SK-N-DZ (cell line): ENCODE results near the gene SUSD1.
"Not testable (repeated sequence)": the region's sequence is repeated elsewhere in the genome, so short reads cannot be mapped to it uniquely, and the experiment has no call there.

ENCODE experiments used
- DNase-seq: peaks from one replicate; pipeline ENCODE4 v3.0.0-alpha.2; 2015; ENCODE audit warnings: low spot score

The SUSD1 gene

GRCh38 chr9:112173489-112174221 lies 1.4 kb downstream of the SUSD1 start:
- DNase-seq: no peak

- no peak for DNase-seq
Observed at GRCh38 chr9:112170968-112171367, 4.1 kb downstream of the SUSD1 start.

GRCh38 chr9:112170235-112170634 lies 4.9 kb downstream of the SUSD1 start:
- no peak for DNase-seq

- no peak for DNase-seq
Observed at GRCh38 chr9:112169368-112169767, 5.7 kb downstream of the SUSD1 start.

GRCh38 chr9:112168197-112168596 lies 6.9 kb downstream of the SUSD1 start:
- no peak for DNase-seq

- DNase-seq: no peak
Observed at GRCh38 chr9:112166176-112167140, 8.6 kb downstream of the SUSD1 start.

- no peak for DNase-seq
Observed at GRCh38 chr9:112162621-112163413, 12.3 kb downstream of the SUSD1 start.

GRCh38 chr9:112159781-112160180 lies 15.3 kb downstream of the SUSD1 start:
- no peak for DNase-seq

- DNase-seq: no peak
Observed at GRCh38 chr9:112158656-112159367, 16.3 kb downstream of the SUSD1 start.

GRCh38 chr9:112157961-112158360 lies 17.1 kb downstream of the SUSD1 start:
- DNase-seq: no peak

- no peak for DNase-seq
Observed at GRCh38 chr9:112157087-112157486, 18.0 kb downstream of the SUSD1 start.

GRCh38 chr9:112149211-112149610 lies 25.9 kb downstream of the SUSD1 start:
- no peak for DNase-seq

- DNase-seq: no peak
Observed at GRCh38 chr9:112145886-112146285, 29.2 kb downstream of the SUSD1 start.

GRCh38 chr9:112144807-112145206 lies 30.3 kb downstream of the SUSD1 start:
- no peak for DNase-seq

- DNase-seq: no peak
Observed at GRCh38 chr9:112142420-112142819, 32.7 kb downstream of the SUSD1 start.

- DNase-seq: no peak
Observed at GRCh38 chr9:112140936-112141335, 34.2 kb downstream of the SUSD1 start.

GRCh38 chr9:112137066-112137465 lies 38.0 kb downstream of the SUSD1 start:
- no peak for DNase-seq

- no peak for DNase-seq
Observed at GRCh38 chr9:112135706-112136105, 39.4 kb downstream of the SUSD1 start.

- not testable (repeated sequence) for DNase-seq
Observed at GRCh38 chr9:112133806-112134205, 41.3 kb downstream of the SUSD1 start.

GRCh38 chr9:112132356-112132755 lies 42.7 kb downstream of the SUSD1 start:
- no peak for DNase-seq

GRCh38 chr9:112130997-112131396 lies 44.1 kb downstream of the SUSD1 start:
- no peak for DNase-seq
